Bone marrow (tissue), 2 donors: ENCODE measurements around the gene SLC13A4.
A peak's percentile ranks its signal among the peaks of the same experiment; 100 is the strongest.

Source experiments
- DNase-seq, 2 donors: peaks; one replicate each; lab custom pipeline; 2025; lab: John Stamatoyannopoulos, UW

SLC13A4 gene

GRCh38 chr7:135718794-135719437 lies 9.1 kb downstream of the SLC13A4 start:
- no peak for DNase-seq

- DNase-seq, result no peak
Observed at GRCh38 chr7:135718219-135718618, 9.8 kb downstream of the SLC13A4 start.

GRCh38 chr7:135717693-135718092 lies 10.3 kb downstream of the SLC13A4 start:
- no peak for DNase-seq

- no peak for DNase-seq
Observed at GRCh38 chr7:135716677-135717238, 11.2 kb downstream of the SLC13A4 start.

- no peak for DNase-seq
Observed at GRCh38 chr7:135715673-135716072, 12.3 kb downstream of the SLC13A4 start.

- DNase-seq, result no peak
Observed at GRCh38 chr7:135715055-135715522, 12.9 kb downstream of the SLC13A4 start.

GRCh38 chr7:135714534-135715009 lies 13.4 kb downstream of the SLC13A4 start:
- no peak for DNase-seq

GRCh38 chr7:135713836-135714470 lies 14.0 kb downstream of the SLC13A4 start:
- no peak for DNase-seq

GRCh38 chr7:135712796-135713195 lies 15.2 kb downstream of the SLC13A4 start:
- DNase-seq, result no peak

GRCh38 chr7:135712182-135712782 lies 15.7 kb downstream of the SLC13A4 start:
- DNase-seq, result no peak

GRCh38 chr7:135711139-135711469 lies 16.9 kb downstream of the SLC13A4 start:
- no peak for DNase-seq

GRCh38 chr7:135710417-135711138 lies 17.4 kb downstream of the SLC13A4 start:
- DNase-seq, result peak in 1 of 2 donors; percentile 1

- no peak for DNase-seq
Observed at GRCh38 chr7:135709508-135709907, 18.5 kb downstream of the SLC13A4 start.

GRCh38 chr7:135708041-135708440 lies 19.9 kb downstream of the SLC13A4 start:
- no peak for DNase-seq

GRCh38 chr7:135707570-135707966 lies 20.4 kb downstream of the SLC13A4 start:
- no peak for DNase-seq

GRCh38 chr7:135706858-135707569 lies 21.0 kb downstream of the SLC13A4 start:
- no peak for DNase-seq

- DNase-seq, result no peak
Observed at GRCh38 chr7:135706038-135706742, 21.8 kb downstream of the SLC13A4 start.

- no peak for DNase-seq
Observed at GRCh38 chr7:135704698-135705097, 23.3 kb downstream of the SLC13A4 start.

GRCh38 chr7:135704074-135704473 lies 23.9 kb downstream of the SLC13A4 start:
- DNase-seq, result no peak

- DNase-seq, result no peak
Observed at GRCh38 chr7:135697276-135698049, 30.5 kb downstream of the SLC13A4 start.
